ENCODE measurements around the gene PTPRO. TPM values are rescaled to one million over a fixed set of nuclear protein-coding genes. Genes with fewer than 3 reads are reported as not detected.
A peak's percentile ranks its signal among the peaks of the same experiment; 100 is the strongest.

PTPRO gene
- polyA plus RNA-seq, 1 experiment = 0.10 TPM

GRCh38 chr12:15526033-15526432, 203.7 kb downstream of the PTPRO start:
- Histone ChIP-seq H3K9me3 (ENCODE audit: control insufficient read depth, insufficient read depth, low read length) (no peaks in the 10 kb centered on the region), H3K27ac (ENCODE audit: low read depth, low read length) (no peak overlapping the region), H3K4me3 (ENCODE audit: low read depth, low read length) (no peak overlapping the region), H3K27me3 (ENCODE audit: control insufficient read depth, insufficient read depth, low read length) (peaks cover 2% of the 10 kb centered on the region)
- no peak for TF ChIP-seq CTCF (IDR thresholded peaks at IDR 0.05; ENCODE audit: low read depth, low read length)
- POLR2A ChIA-PET = no interaction called here
- CTCF ChIA-PET = interaction anchor here (1.2 to 4.6 kb wide), 3 partner anchors 58 to 249 kb away, joined by 8 to 39 read pairs (median 28); no protein-coding TSS in a partner anchor
- DNase-seq (ENCODE audit: low read depth, low spot score) = no peak

GRCh38 chr12:15527201-15528080, 205.1 kb downstream of the PTPRO start:
- no peak overlapping the region for H3K4me3 ChIP-seq (ENCODE audit: low read depth, low read length)
- ChIA-PET POLR2A (no interaction called here), CTCF (interaction anchor here (0.6 to 4.6 kb wide), 6 partner anchors 57 to 258 kb away, joined by 3 to 39 read pairs (median 6); no protein-coding TSS in a partner anchor)
- no peak overlapping the region for H3K27ac ChIP-seq (ENCODE audit: low read depth, low read length)
- peaks cover 2% of the 10 kb centered on the region for H3K27me3 ChIP-seq (ENCODE audit: control insufficient read depth, insufficient read depth, low read length)
- peak; percentile 33 for TF ChIP-seq CTCF (IDR thresholded peaks at IDR 0.05; ENCODE audit: low read depth, low read length)
- no peaks in the 10 kb centered on the region for H3K9me3 ChIP-seq (ENCODE audit: control insufficient read depth, insufficient read depth, low read length)
- DNase-seq (ENCODE audit: low read depth, low spot score) = no peak

GRCh38 chr12:15528666-15529065, 206.4 kb downstream of the PTPRO start:
- H3K27me3 ChIP-seq (ENCODE audit: control insufficient read depth, insufficient read depth, low read length) = peaks cover 2% of the 10 kb centered on the region
- TF ChIP-seq CTCF (IDR thresholded peaks at IDR 0.05; ENCODE audit: low read depth, low read length) = no peak
- ChIA-PET CTCF (interaction anchor here (0.7 to 4.6 kb wide), 6 partner anchors 56 to 519 kb away, joined by 3 to 39 read pairs (median 6); no protein-coding TSS in a partner anchor), POLR2A (no interaction called here)
- no peaks in the 10 kb centered on the region for H3K9me3 ChIP-seq (ENCODE audit: control insufficient read depth, insufficient read depth, low read length)
- H3K27ac ChIP-seq (ENCODE audit: low read depth, low read length) = no peak overlapping the region
- no peak for DNase-seq (ENCODE audit: low read depth, low spot score)
- H3K4me3 ChIP-seq (ENCODE audit: low read depth, low read length) = no peak overlapping the region

GRCh38 chr12:15530361-15530760, 208.1 kb downstream of the PTPRO start:
- ChIA-PET CTCF (interaction anchor here (2.8 to 4.4 kb wide), 4 partner anchors 27 to 326 kb away, joined by 28 to 226 read pairs (median 48); no protein-coding TSS in a partner anchor), POLR2A (no interaction called here)
- no peak for TF ChIP-seq CTCF (IDR thresholded peaks at IDR 0.05; ENCODE audit: low read depth, low read length)
- no peak for DNase-seq (ENCODE audit: low read depth, low spot score)
- H3K27me3 ChIP-seq (ENCODE audit: control insufficient read depth, insufficient read depth, low read length) = peaks cover 2% of the 10 kb centered on the region
- H3K27ac ChIP-seq (ENCODE audit: low read depth, low read length) = no peak overlapping the region
- no peaks in the 10 kb centered on the region for H3K9me3 ChIP-seq (ENCODE audit: control insufficient read depth, insufficient read depth, low read length)
- H3K4me3 ChIP-seq (ENCODE audit: low read depth, low read length) = no peak overlapping the region

Measured in AG04450 (cell line).